HG02852 (cell line): ENCODE data around the gene CBFA2T3.

ENCODE experiments used
- ATAC-seq: cut with Tn5 transposase; IDR thresholded peaks from one replicate; pipeline ENCODE4 v1.9.1; 2021; ENCODE audit warnings: mild to moderate bottlenecking, moderate library complexity; ENCODE audit not compliant: unreplicated experiment

Gene CBFA2T3

DNA sequence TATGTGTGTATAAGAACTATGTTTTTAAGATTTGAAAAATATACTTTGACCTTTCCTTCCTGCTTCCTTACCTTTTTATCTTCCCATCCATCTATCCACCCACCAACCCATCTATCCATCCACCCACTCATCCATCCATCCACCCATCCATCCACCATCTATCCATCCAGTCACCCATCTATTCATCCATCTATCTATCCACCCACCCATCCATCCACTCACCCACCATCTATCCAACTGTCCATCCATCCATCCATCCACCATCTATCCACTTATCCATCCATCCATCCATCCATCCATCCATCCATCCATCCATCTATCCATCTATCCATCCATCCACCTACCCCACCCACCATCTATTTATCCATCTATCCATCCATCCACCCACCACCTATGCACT is 12.4 kb downstream of the CBFA2T3 start:
- no peak for ATAC-seq

GRCh38 chr16:88963583-88963982 is 13.4 kb downstream of the CBFA2T3 start:
- ATAC-seq: no peak

GRCh38 chr16:88962478-88963152 is 14.4 kb downstream of the CBFA2T3 start:
- no peak for ATAC-seq

DNA sequence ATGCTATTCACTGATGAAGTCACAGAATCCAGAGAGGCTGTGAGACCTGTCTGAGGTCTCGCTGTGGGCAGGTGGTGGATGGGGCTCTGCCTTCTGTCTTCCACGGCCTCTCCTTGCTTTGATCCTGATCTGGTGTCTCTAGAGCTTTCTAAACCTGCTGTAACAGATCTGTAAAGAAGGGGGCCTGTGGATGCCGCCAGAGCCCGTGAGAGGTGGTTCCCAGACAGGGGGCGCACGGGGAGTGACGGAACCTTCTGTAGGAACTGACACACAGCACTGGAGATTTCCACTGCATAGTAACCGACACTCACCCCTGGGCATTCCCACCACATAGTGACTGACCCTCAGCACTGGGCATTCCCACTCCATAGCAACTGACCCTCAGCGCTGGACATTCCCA is 16.0 kb downstream of the CBFA2T3 start:
- no peak for ATAC-seq

- ATAC-seq: no peak
These were observed 16.5 kb downstream of the CBFA2T3 start for GRCh38 chr16:88960516-88960915.

DNA sequence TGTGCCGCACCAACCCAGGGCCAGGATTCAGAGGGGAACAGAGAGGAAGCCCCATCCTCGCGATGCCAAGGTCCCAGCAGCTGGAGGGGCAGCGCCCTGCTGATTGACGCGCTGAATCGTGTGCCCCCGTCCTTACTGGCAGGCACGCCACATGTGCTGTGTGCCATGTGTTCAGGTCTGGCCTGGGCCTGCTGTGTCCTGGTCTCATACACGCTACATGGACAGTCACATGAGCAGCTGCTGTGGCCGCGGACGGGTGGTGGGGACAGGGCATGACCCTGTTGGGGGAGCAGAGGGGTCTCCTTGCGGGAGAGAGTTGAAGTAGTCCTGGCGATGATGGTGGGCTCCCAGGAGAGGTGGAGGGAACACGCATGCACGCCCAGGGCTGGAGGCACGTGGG is 18.0 kb downstream of the CBFA2T3 start:
- ATAC-seq: no peak

- ATAC-seq: no peak
These were observed 19.0 kb downstream of the CBFA2T3 start for GRCh38 chr16:88957887-88958577.

DNA sequence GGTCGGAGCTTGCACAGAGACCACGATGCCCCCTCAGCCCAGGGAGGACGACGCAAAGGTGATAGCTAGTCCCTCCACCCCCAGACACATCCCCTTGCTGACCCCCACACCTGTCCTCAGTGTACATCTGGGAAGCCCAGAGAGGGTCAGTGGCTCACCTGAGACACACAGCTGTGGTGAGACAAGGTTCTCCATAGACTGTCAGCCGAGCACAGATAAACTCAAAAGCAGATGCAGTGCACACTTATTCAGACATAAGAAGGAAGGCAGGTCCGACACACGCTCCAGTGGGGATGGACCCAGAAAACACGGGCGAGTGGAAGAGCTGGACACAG is 19.6 kb downstream of the CBFA2T3 start:
- ATAC-seq: no peak

DNA sequence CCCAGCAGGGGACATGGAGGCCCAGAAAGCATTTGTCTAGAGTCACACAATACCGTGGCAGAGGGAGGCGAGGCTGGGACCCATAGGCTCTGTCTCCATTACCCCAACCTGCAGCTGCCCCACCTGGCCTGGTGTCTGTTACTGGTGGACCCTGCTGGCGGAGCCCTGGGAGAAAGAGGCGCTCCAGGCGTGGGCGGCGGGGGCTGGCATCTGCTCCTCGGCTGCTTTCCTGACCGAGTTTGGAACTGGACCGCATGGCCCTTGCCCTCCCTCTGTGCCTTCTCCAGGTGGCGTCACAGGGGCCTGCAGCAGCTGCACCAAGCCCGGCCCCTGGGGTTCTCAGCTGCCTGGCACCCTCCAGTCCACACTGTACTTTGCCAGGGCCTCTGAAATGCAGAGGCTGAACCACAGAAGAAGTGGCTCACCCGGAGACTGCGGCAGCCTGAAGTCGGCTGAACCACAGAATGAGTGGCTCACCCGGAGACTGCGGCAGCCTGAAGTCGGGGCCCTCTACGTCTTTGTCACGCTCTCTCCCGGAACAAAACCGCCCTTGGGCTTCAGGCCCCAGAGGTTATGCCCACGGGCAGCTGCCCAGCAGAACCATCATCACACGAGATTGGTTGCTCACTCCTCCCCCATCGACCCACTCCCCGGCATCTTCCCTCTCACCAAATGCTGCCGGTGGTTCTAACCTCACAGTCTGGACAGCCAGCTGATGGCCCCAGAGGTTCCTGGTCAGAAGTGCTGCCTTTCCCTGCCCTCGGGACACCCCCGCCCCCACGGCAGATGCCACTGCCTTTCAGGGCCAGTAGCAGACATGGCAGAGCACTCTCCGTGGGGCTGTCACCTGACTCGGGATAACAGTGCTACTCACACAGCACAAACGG is 20.2 kb downstream of the CBFA2T3 start:
- ATAC-seq: no peak

DNA sequence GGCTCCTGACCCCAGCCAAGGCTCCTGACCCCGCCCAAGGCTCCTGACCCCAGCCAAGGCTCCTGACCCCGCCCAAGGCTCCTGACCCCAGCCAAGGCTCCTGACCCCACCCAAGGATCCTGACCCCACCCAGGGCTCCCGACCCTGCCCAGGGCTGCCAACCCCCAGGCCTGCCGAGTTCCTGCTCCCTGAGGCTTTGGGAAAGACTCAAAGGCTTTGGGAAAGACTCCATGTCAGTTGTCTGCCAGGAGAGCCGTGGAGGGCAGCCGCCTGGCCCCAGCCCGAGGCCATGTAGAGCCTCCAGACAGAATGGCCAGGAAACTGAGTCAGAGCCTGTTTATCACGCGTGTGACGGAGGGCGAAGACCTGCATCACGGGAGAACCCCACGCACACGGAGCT is 21.1 kb downstream of the CBFA2T3 start:
- no peak for ATAC-seq

DNA sequence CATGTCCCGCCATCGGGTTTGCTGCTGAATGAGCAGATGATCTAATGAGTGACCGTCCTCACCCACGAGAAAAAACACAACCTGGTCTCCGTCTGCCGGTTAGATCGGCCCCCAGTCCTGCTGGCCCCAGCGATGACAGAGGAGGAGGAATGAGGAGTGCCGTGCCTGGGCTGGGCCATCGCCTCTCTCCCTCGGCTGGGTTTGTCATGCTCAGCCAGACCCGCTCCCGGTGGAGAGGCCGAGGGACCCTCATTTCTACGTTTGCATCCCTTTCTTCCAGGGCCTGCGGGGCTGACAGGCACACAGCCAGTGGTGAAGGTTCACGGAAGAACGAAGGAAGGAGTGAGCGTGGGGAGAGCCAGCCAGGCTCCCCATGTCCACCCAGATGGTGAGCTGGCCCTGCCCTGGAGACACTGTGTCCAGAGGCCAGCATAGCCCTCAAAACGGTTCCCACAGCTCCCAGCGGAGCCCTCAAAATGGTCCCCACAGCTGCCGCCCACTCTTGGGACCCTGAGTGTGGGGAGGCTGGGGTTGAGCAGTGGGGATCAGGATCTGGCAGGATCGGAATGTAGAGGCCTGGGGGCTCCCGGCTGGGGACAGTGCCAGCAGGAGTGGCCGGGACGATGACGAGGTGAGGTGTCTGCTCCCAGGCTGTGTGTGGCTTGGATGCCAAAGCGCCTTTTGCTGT is 23.9 kb downstream of the CBFA2T3 start:
- no peak for ATAC-seq

DNA sequence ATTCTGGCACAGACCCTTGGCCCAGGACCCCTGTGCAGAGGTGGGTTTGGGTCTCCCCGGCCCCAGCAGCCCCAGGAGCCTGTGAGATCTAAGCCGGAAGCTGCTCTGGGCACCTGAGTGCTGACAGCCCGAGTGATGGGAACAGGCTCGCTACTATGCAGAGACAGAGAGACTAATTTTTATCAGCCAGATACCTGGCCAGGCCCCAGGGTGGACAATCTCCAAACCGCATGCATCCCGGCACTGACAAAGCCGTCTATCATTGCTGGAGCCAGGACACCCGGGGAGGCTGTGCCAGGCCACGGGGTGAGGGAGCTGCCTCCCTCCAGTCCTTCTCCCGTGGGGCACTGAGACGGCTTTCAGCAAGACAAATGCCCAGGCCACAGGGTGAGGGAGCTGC is 25.0 kb downstream of the CBFA2T3 start:
- ATAC-seq: no peak

GRCh38 chr16:88951501-88951900 is 25.5 kb downstream of the CBFA2T3 start:
- ATAC-seq: no peak

GRCh38 chr16:88948781-88949490 is 28.1 kb downstream of the CBFA2T3 start:
- ATAC-seq: no peak

DNA sequence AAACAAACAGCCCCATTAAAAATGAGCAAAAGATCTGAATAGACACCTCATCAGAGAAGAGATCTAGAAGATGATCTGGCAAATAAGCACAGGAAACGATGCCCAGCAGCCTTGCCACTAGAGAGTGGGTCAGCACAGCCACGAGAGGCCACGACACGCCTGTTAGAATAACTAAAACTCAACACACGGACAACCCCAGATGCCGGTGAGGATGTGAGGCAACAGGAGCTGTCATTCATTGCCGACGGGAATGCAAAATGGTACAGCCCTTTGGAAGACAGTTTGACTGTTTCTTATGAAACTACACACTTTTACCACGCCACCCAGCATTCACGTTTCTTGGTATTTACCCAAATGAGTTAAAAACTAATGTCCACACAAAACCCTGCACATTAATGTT is 31.5 kb downstream of the CBFA2T3 start:
- no peak for ATAC-seq

DNA sequence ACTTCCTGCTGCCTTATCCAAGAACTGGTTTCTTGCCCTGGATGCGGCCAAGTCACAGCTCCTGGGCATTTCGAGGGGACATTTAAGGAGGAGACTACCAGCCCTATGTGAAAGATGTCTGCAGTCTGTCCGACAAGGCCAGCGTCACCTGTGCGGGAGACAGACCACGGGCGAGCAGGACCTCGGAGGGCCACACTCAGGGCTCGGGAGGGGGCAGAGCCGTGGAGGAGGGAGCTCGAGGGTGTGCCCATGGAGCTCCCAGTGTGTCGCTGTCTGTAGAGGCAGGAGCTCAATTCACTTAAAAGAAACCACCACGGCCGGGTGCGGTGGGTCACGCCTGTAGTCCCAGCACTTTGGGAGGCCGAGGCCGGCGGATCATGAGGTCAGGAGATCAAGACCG is 33.3 kb downstream of the CBFA2T3 start:
- no peak for ATAC-seq

GRCh38 chr16:88943131-88943664 is 33.8 kb downstream of the CBFA2T3 start:
- ATAC-seq: no peak

DNA sequence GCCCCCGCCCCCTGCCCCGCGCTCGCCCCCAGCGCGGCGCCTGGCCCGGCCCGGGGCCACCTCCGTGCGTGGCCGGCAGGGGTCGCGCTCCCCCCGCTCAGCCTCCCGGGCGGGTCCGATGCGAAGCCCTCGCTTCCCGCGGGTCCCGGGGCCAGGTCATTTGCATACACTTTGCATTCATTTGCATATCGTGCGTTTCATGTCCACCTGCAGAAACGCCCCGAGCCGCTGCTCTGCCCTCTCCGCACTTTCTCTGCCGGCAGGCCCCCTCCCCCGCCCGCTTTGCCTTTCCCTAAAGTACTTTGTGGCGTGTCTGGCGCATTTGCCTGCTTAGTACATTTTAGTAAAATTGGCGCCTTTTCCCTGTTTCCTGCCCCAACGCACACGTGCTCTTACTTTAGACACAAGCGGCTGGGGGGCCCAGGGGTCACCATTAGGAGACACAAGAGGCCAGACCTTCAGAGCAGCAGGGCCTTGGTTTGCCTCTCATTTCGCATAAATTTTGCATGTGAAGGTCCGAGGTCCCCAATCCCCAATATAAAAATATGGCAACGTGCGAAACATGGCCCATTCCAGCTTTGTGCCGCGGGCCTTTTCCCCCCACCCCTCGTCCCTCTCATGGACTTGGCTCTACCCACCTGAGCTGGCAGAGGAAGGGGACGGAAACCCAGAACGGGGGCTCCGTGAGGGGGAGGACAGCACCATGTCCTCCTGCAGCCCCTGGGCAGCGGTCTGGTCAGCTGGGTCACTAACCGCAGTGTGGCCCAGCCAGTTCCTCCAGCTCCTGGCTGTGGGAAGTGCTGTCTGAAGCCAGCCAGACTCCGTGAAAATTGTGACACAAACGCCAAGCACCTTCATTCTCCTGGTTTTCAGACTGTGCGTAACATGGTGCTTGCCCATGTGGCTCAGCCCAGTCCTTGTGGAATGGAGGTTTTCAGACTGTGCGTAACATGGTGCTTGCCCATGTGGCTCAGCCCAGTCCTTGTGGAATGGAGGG is 34.8 kb downstream of the CBFA2T3 start:
- ATAC-seq: peak; percentile 45
